ENCODE data around the gene LRRC8B.
"Not testable (repeated sequence)": the region's sequence is repeated elsewhere in the genome, so short reads cannot be mapped to it uniquely, and the experiment has no call there.

Gene LRRC8B

DNA sequence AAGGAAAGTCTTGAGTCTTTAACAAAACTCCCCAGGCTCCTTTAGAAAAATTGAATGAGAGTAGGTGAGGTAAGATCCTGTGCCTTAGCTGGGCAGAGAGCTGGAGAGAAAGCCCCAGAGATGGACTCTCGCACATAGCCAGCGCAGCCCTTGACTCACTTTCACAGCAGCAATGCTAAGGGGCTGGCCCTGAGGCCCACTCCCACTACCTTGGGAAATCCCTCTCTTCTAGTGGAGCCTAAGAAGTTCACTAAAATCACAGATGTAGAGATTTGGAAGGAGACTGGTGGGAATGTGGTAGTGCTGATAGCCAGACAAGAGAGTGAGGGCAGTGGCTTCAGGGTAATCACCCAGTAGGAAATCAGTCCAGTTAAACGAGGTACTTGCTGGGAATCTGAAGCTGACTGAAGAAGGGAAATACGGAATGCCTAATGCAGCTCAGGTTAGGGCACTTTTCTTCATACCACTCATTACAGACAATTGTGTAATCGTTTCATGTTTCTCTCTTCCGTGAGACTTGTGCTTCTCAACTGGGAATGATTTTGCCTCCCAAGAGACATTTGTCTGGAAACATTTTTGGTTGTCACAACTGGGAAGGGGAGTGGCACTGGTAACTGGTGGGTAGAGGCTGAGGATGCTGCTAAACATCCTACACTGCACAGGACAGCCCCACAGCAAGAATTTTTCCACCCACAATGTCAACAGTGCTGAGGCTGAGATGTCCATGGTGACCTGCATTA lies 65.9 kb downstream of the LRRC8B start:
- no peak overlapping the region for H3K27ac ChIP-seq
- TF ChIP-seq, protein P1, sequence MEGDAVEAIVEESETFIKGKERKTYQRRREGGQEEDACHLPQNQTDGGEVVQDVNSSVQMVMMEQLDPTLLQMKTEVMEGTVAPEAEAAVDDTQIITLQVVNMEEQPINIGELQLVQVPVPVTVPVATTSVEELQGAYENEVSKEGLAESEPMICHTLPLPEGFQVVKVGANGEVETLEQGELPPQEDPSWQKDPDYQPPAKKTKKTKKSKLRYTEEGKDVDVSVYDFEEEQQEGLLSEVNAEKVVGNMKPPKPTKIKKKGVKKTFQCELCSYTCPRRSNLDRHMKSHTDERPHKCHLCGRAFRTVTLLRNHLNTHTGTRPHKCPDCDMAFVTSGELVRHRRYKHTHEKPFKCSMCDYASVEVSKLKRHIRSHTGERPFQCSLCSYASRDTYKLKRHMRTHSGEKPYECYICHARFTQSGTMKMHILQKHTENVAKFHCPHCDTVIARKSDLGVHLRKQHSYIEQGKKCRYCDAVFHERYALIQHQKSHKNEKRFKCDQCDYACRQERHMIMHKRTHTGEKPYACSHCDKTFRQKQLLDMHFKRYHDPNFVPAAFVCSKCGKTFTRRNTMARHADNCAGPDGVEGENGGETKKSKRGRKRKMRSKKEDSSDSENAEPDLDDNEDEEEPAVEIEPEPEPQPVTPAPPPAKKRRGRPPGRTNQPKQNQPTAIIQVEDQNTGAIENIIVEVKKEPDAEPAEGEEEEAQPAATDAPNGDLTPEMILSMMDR (conservative IDR thresholded peaks at IDR 0.05; ENCODE audit: low read depth): no peak
- ChIA-PET POLR2A (ENCODE audit: low non-redundant PET) (no interaction called here), CTCF (no interaction called here)
- no peak for DNase-seq (ENCODE audit: low spot score)

DNA sequence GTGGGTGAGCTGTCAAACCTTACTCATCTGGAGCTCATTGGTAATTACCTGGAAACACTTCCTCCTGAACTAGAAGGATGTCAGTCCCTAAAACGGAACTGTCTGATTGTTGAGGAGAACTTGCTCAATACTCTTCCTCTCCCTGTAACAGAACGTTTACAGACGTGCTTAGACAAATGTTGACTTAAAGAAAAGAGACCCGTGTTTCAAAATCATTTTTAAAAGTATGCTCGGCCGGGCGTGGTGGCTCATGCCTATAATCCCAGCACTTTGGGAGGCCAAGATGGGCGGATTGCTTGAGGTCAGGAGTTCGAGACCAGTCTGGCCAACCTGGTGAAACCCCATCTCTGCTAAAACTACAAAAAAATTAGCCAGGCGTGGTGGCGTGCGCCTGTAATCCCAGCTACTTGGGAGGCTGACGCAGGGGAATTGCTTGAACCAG lies 68.3 kb downstream of the LRRC8B start:
- CTCF ChIA-PET: interaction anchor here (0.6 to 0.7 kb wide), 2 partner anchors 43 to 609 kb away, joined by 3 to 4 read pairs; no protein-coding TSS in a partner anchor
- H3K27ac ChIP-seq: peak overlapping the region; percentile 65
- POLR2A ChIA-PET (ENCODE audit: low non-redundant PET); DNase-seq (ENCODE audit: low spot score): not testable (repeated sequence)

DNA sequence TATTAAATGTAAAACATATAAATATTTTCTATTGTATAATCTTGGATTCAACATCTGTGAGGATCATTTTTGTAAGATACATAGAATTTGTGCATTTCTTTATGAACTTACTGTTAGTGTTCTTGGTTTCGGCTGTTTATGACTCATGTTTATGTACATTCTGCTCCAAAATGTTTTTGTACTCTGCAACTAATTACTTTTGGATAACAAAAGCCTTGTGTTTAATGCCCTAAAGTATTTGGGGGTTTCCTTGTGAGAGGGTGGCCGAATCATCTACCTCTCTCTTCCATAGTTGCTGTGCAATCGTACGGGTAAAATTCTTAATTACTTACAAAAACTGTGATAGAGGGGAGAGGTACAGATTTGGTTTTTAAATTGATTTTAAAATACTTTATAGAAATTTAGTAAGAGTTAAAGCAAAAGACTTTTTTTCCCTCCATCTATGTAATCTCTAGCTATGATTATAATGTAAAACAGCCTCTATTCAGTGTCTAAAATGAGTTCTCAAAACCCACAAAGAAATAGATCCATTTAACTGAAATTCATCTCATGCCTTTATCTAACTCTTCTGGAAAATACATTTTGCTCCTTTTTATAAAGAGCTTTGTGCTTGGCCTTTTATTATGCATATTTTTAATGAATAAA lies 69.6 kb downstream of the LRRC8B start:
- ChIA-PET CTCF (interaction anchor here (1.0 kb wide), 1 partner anchor 163 kb away, joined by 3 read pairs; no protein-coding TSS in a partner anchor), POLR2A (ENCODE audit: low non-redundant PET) (no interaction called here)
- H3K27ac ChIP-seq: no peak overlapping the region
- TF ChIP-seq, protein P1 (conservative IDR thresholded peaks at IDR 0.05; ENCODE audit: low read depth): no peak
- no peak for DNase-seq (ENCODE audit: low spot score)

DNA sequence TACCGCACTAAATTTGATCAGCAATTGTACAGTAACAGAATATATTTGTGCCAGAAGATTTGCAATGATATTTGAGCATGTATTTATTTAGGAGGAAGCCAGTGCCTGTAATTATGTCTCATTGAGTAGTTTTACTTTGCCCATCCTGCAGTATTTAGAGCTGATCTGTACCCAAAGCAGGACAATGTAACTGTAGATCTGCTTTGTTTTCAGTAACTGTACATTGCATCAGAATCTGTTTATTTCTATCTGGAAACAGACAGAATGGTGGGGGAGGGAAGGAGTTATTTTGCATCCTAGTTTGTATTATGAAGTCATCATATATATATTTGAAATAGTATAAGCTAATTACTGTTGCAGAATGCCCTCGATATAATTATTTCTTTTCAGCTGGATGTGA lies 72.1 kb downstream of the LRRC8B start:
- POLR2A ChIA-PET (ENCODE audit: low non-redundant PET): no interaction called here
- CTCF ChIA-PET: interaction anchor here (1.7 kb wide), 1 partner anchor 113 kb away, joined by 4 read pairs; no protein-coding TSS in a partner anchor
- DNase-seq (ENCODE audit: low spot score): no peak
- TF ChIP-seq, protein P1 (conservative IDR thresholded peaks at IDR 0.05; ENCODE audit: low read depth): no peak
- H3K27ac ChIP-seq: no peak overlapping the region

DNA sequence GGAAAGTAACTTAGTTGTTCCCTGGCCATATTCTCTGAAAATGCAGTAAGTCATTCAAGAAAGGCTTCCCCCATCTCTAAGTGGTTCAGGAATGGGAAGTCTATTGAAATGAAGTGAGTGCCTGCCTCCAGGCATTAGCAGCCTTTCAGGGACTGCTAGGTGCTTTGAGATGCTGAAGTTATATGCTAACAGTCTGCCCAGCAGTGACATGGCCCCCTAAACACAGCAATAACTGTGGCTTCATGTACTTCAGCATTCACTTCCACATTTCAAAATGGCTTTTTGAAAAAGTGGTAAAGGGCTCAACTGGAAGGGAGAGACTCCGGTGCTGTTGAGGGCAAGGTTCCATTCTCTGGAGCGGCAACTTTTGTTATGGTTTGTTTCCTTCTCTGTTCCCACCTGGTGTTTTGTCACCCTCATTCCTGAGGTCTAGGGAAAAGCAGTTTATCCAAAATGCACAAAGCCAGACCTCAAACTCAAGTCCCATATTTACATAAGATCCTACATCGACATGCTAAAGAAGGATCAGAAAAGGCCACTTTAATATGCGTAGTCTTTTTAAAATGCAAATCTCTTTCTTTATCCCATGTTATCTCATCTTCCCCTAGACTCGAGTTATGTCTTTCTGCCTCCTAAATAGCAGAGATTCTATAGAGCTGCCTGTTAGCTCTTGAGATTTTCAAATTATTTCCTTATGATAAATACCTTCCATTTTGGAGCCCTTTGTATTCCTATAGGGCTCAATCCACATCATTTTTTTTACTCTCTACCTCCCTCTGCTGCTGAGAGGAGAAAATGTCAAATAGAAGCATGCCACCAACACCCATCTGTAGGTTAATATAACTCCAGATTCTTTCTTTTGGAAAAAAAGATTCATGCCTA lies 74.1 kb downstream of the LRRC8B start:
- TF ChIP-seq, protein P1 (conservative IDR thresholded peaks at IDR 0.05; ENCODE audit: low read depth): peak; percentile 70
- peak; percentile 66 for DNase-seq (ENCODE audit: low spot score)
- ChIA-PET CTCF (interaction anchor here (0.7 to 1.4 kb wide), 3 partner anchors 79 to 513 kb away, joined by 3 to 5 read pairs (median 4); no protein-coding TSS in a partner anchor), POLR2A (ENCODE audit: low non-redundant PET) (no interaction called here)
- H3K27ac ChIP-seq: no peak overlapping the region

DNA sequence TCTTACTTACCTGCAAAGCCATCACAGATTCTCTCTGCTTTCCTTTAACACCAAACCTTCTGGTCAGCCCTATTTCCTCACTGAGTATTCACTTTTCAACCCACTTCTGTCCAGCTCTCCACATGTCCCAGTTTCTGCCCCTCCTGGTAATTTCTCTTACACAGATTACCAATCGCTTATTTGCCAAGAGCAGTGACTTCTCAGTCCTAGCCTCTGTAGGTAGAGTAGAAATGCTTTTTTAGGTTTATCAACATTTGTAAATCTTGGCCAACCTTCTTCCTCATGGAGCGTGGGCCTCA lies 74.7 kb downstream of the LRRC8B start:
- H3K27ac ChIP-seq: no peak overlapping the region
- CTCF ChIA-PET: interaction anchor here (0.6 to 1.1 kb wide), 3 partner anchors 87 to 514 kb away, joined by 3 to 5 read pairs (median 4); no protein-coding TSS in a partner anchor
- POLR2A ChIA-PET (ENCODE audit: low non-redundant PET): no interaction called here
- no peak for DNase-seq (ENCODE audit: low spot score)
- TF ChIP-seq, protein P1 (conservative IDR thresholded peaks at IDR 0.05; ENCODE audit: low read depth): peak; percentile 49; the same call in 1 of the 2 replicates

All from RWPE1 (cell line).